Heart left ventricle (tissue), 13 donors: Measurements from ENCODE around the gene CHST11.

Source experiments
- CTCF ChIP-seq, 12 donors: fragments of 200-600 bp; sonication (generic) in 4 of 12; IDR thresholded peaks; one replicate each; pipeline versions ENCODE4 v1.5.0 to v1.8.0; 2018 to 2022; ENCODE audit warnings: antibody characterized with exemption in 12 of 12, mild to moderate bottlenecking in 5 of 12
- POLR2A ChIP-seq, 2 donors: fragments of 450-650 bp; IDR thresholded peaks; one replicate each; pipeline ENCODE4 v1.6.1; 2017; ENCODE audit warnings: antibody characterized with exemption in 2 of 2, mild to moderate bottlenecking in 2 of 2, moderate library complexity in 2 of 2
- donor health status: ischemic (EF 13 %, LVEDD 7.1; RV severe dilation, severe dysfunction).
- donor health status: DM: no; HTN: yes; CAD: no.
- donor health status: DM: no; HTN: no; CAD: no.
- donor health status: ischemic (EF 25% LVEDD 6.9; RV normal size, moderate dysfunction).
- donor health status: ischemic (EF 25% LVEDD 5.7; RV mildly dilated, moderate dysfunction).
- donor health status: ischemic (EF 35%, LVEDD 5.7; RV mildly dilated, moderate dysfunction).
- donor health status: nonischemic (EF 11% LVEDD 7.7; RV severe dilation, severe dysfunction).
- donor health status: DM: yes; HTN: yes; CAD: no.
- donor health status: PGD.
- donor health status: ischemic (EF 29% LVEDD 5.4; RV normal size, mild dysfunction).
- donor health status: nonischemic (EF 23%, LVEDD 6.1; RV moderate dilation, normal function).

- TF ChIP-seq CTCF (IDR thresholded peaks at IDR 0.05), result no peak
- TF ChIP-seq POLR2A (IDR thresholded peaks at IDR 0.05), result no peak
Measured at GRCh38 chr12:104493496-104493895, 36.7 kb downstream of the CHST11 start.
